Spleen (tissue), 11 donors: ENCODE results near the gene FBXO45. TPM values are rescaled to one million over a fixed set of nuclear protein-coding genes. Genes with fewer than 3 reads are reported as not detected.

Source experiments
- DNase-seq: peaks from one replicate; pipeline ENCODE4 v3.0.0-alpha.2; 2020
- H3K27ac ChIP-seq, 8 donors: fragments of 200-600 bp; sonication (generic) in 7 of 8; 1 replicate in 4 of 8; 2 replicates in 4 of 8; pipeline versions ENCODE4 v1.5.0 to v1.8.0; 2016 to 2021; ENCODE audit warnings: inconsistent platforms in 4 of 8, mild to moderate bottlenecking in 4 of 8, moderate library complexity in 1 of 8
- H3K27me3 ChIP-seq, 7 donors: fragments of 200-600 bp; sonication (generic) in 6 of 7; replicated peaks in 1 of 7; 1 replicate in 4 of 7; 2 replicates in 3 of 7; pipeline versions ENCODE4 v1.5.0 to v1.8.0; 2016 to 2021; ENCODE audit warnings: inconsistent platforms in 3 of 7, mild to moderate bottlenecking in 1 of 7
- H3K36me3 ChIP-seq, 6 donors: fragments of 200-600 bp; sonication (generic) in 5 of 6; 1 replicate in 4 of 6; 2 replicates in 2 of 6; pipeline versions ENCODE4 v1.5.0 to v1.8.0; 2016 to 2021; ENCODE audit warnings: inconsistent platforms in 2 of 6
- H3K4me1 ChIP-seq, 6 donors: fragments of 200-600 bp; sonication (generic) in 5 of 6; 1 replicate in 3 of 6; 2 replicates in 3 of 6; pipeline versions ENCODE4 v1.5.0 to v1.8.0; 2016 to 2021; ENCODE audit warnings: inconsistent platforms in 3 of 6
- H3K4me3 ChIP-seq, 8 donors: fragments of 200-600 bp; sonication (generic) in 7 of 8; 1 replicate in 4 of 8; 2 replicates in 4 of 8; pipeline versions ENCODE4 v1.5.0 to v1.8.0; 2016 to 2021; ENCODE audit warnings: inconsistent platforms in 4 of 8, mild to moderate bottlenecking in 4 of 8, moderate library complexity in 2 of 8
- H3K9me3 ChIP-seq, 8 donors: fragments of 200-600 bp; sonication (generic) in 7 of 8; 1 replicate in 4 of 8; 2 replicates in 4 of 8; pipeline versions ENCODE4 v1.5.0 to v1.8.0; 2016 to 2021; ENCODE audit warnings: inconsistent platforms in 4 of 8
- CTCF ChIP-seq, 11 experiments: fragments of 200-600 bp in 7 of 11; fragments of 450-650 bp in 4 of 11; sonication (generic) in 4 of 11; IDR thresholded peaks in 8 of 11; conservative IDR thresholded peaks in 3 of 11; 1 replicate in 7 of 11; 2 replicates in 4 of 11; pipeline versions ENCODE4 v1.4.0 to v1.8.0; 2016 to 2021; ENCODE audit warnings: antibody characterized with exemption in 11 of 11, inconsistent platforms in 4 of 11, mild to moderate bottlenecking in 1 of 11
- POLR2A ChIP-seq, 3 donors: fragments of 450-650 bp; IDR thresholded peaks; one replicate each; pipeline ENCODE4 v1.5.1; 2017; ENCODE audit warnings: antibody characterized with exemption in 3 of 3, mild to moderate bottlenecking in 1 of 3
- POLR2AphosphoS5 ChIP-seq, 3 donors: sonication (generic); formaldehyde crosslinking; IDR thresholded peaks; one replicate each; pipeline ENCODE4 v1.5.1; 2017; ENCODE audit warnings: antibody characterized with exemption in 3 of 3
- WGBS, 5 donors: extraction: QIAGEN DNeasy Blood & Tissue Kit in 3 of 5; methylation state at CpG; one replicate each; pipeline versions ENCODE4 v1.1.5 to v1.1.7; 2013 to 2018; 5-methylcytosine and 5-hydroxymethylcytosine counted together
- intact Hi-C: fragments of 100-400 bp; cut with DNase I; formaldehyde crosslinking; loops from one replicate; pipeline ENCODE4 v1.15.0; 2023; ENCODE audit warnings: low total_unique reads
- polyA plus RNA-seq, 3 donors: library from polyadenylated mRNA; stranded (reverse); fragments of 200-250 nt; gene quantifications; one replicate each; pipeline ENCODE4 v1.2.1, GENCODE V29; 2013
- total RNA-seq, 7 donors: library from RNA; depleted of rRNA in 3 of 7; stranded (reverse); fragments of >200 nt in 3 of 7; fragmentation: NEBNext Ultra II Directional in 4 of 7; extraction: Animal tissue kit (Norgen Biotek cat#: 25700) in 4 of 7; gene quantifications; one replicate each; pipeline versions ENCODE4 v1.1.0 to v1.2.1, GENCODE V29; 2016 to 2021
- donor health status: healthy with polysubstance abuse.
- donor health status: DM: no; HTN: no; CAD: no; lungs with moderate emphysema.
- donor health status: DM: no; HTN: no; CAD: no.
- donor health status: Bipolar disorder and iron deficiency.
- donor health status: healthy.
- donor health status: DM: no; HTN: no; CAD: no.
- donor health status: DM: yes; HTN: yes; CAD: no.

Gene FBXO45
- total and polyA plus RNA-seq, 10 donors: 2.3 to 11.7 (median 7.5) TPM

DNA sequence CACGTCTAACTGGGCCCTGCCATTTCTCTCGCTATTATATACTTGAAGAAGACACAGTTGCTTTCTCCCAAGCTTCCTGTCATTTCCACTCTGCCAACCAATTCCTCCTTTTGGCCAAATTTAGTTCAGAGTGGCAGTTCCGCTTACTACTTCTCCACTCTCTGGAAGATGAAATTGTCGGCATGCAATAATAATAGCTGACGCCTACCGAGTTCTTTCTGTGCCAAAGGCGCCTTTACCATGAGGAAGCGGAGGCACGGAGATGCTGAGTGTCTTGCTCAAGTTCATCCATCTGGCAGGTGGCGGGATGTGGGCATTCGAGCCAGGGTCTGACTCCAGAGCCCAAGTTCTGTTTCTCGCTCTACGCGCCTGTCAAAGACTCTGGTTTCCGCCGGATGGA is 56.4 kb downstream of the FBXO45 start:
- H3K27me3 ChIP-seq: no peaks in the 10 kb centered on the region
- intact Hi-C loops: no loop called here
- H3K4me3 ChIP-seq: peak overlapping the region in 3 of 8 donors; percentile 8 to 40 (median 16)
- no peaks in the 10 kb centered on the region for H3K9me3 ChIP-seq
- TF ChIP-seq CTCF (IDR thresholded peaks at IDR 0.05 in 8 of 11, conservative IDR thresholded peaks at IDR 0.05 in 3 of 11): no peak
- TF ChIP-seq POLR2AphosphoS5 (IDR thresholded peaks at IDR 0.05): peak in 1 of 3 donors; percentile 30
- WGBS, 5 donors: 60 to 86% (median 78%) methylated on average over 16 of the region's 16 CpGs
- H3K36me3 ChIP-seq: no peaks in the 10 kb centered on the region
- peaks cover 10 to 67% (median 34%) of the 10 kb centered on the region in 6 donors for H3K4me1 ChIP-seq
- peak; percentile 82 for DNase-seq
- H3K27ac ChIP-seq: peak overlapping the region; percentile 40 to 82 (median 60)

GRCh38 chr3:196625331-196625730 is 56.9 kb downstream of the FBXO45 start:
- intact Hi-C loops: no loop called here
- 61 to 92% (median 76%) methylated on average over 6 of the region's 6 CpGs for WGBS, 5 donors

DNA sequence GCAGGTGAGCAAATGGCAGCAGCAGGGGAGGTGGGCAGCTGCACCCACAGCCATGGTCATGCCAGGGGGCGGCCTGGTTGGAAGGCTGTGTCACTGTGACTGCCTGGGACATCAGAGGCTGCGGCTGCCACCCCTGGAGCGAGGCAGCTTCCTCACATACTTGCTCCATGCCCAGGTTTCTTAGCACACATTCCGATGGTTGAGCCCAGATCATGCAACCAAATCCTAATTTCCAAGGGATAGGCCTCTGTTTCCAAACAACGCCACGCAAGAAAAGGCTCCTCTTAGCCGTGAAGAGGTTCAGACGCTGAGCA is 59.4 kb downstream of the FBXO45 start:
- Histone ChIP-seq H3K9me3 (no peaks in the 10 kb centered on the region), H3K27ac (no peak overlapping the region), H3K4me1 (peaks cover 17 to 66% (median 35%) of the 10 kb centered on the region in 6 donors), H3K27me3 (no peaks in the 10 kb centered on the region), H3K4me3 (no peak overlapping the region), H3K36me3 (peaks cover 0 to 5% (median 0%) of the 10 kb centered on the region in 6 donors)
- WGBS, 5 donors: 92 to 98% (median 95%) methylated on average over 8 of the region's 8 CpGs
- intact Hi-C loops: no loop called here
- DNase-seq: no peak
- TF ChIP-seq CTCF (IDR thresholded peaks at IDR 0.05 in 8 of 11, conservative IDR thresholded peaks at IDR 0.05 in 3 of 11): no peak
- no peak for TF ChIP-seq POLR2AphosphoS5 (IDR thresholded peaks at IDR 0.05)
- TF ChIP-seq POLR2A (IDR thresholded peaks at IDR 0.05): no peak

More at GRCh38 chr3:196625331-196625730, 56.9 kb downstream of the FBXO45 start:
- Histone ChIP-seq H3K27ac (peak overlapping the region in 5 of 8 donors; percentile 59 to 82 (median 70)), H3K9me3 (no peaks in the 10 kb centered on the region), H3K4me3 (peak overlapping the region in 1 of 8 donors; percentile 40), H3K36me3 (no peaks in the 10 kb centered on the region), H3K27me3 (no peaks in the 10 kb centered on the region), H3K4me1 (peaks cover 9 to 67% (median 30%) of the 10 kb centered on the region in 6 donors)
- DNase-seq: no peak
- no peak for TF ChIP-seq POLR2A (IDR thresholded peaks at IDR 0.05)
- TF ChIP-seq CTCF (IDR thresholded peaks at IDR 0.05 in 8 of 11, conservative IDR thresholded peaks at IDR 0.05 in 3 of 11): no peak
- TF ChIP-seq POLR2AphosphoS5 (IDR thresholded peaks at IDR 0.05): no peak

GRCh38 chr3:196629228-196629627 is 60.8 kb downstream of the FBXO45 start:
- peaks cover 0 to 5% (median 0%) of the 10 kb centered on the region in 6 donors for H3K36me3 ChIP-seq
- intact Hi-C loops: no loop called here
- no peak overlapping the region for H3K4me3 ChIP-seq
- DNase-seq: no peak
- peak overlapping the region in 2 of 8 donors; percentile 18 to 53 for H3K27ac ChIP-seq
- peaks cover 20 to 66% (median 37%) of the 10 kb centered on the region in 6 donors for H3K4me1 ChIP-seq
- 65 to 83% (median 73%) methylated on average over 2 of the region's 2 CpGs for WGBS, 5 donors
- H3K27me3 ChIP-seq: no peaks in the 10 kb centered on the region
- TF ChIP-seq CTCF (IDR thresholded peaks at IDR 0.05 in 8 of 11, conservative IDR thresholded peaks at IDR 0.05 in 3 of 11) (no peak), POLR2AphosphoS5 (IDR thresholded peaks at IDR 0.05) (no peak), POLR2A (IDR thresholded peaks at IDR 0.05) (no peak)
- no peaks in the 10 kb centered on the region for H3K9me3 ChIP-seq
